Keratinocyte (primary cell): Measurements from ENCODE around the gene RBPJ. TPM values are rescaled to one million over a fixed set of nuclear protein-coding genes. Genes with fewer than 3 reads are reported as not detected.

ENCODE experiments used
- DNase-seq: peaks from one replicate; pipeline ENCODE4 v3.0.0-alpha.2; 2011; ENCODE audit warnings: low read depth, missing footprints, low spot score
- FAIRE-seq: peaks from 2 replicates; lab custom pipeline; 2011; peaks lifted over from hg19 to GRCh38; lab: Jason Lieb, UNC
- H2AFZ ChIP-seq: 2 replicates; pipeline ENCODE4 v1.6.0; 2012; ENCODE audit warnings: low read length, control low read depth, inconsistent platforms; ENCODE audit not compliant: control insufficient read depth
- H3K27ac ChIP-seq: 2 replicates; pipeline ENCODE4 v1.5.1; 2011; ENCODE audit warnings: low read length; ENCODE audit not compliant: control insufficient read depth, insufficient read depth
- H3K27me3 ChIP-seq: 3 replicates; pipeline ENCODE4 v1.6.0; 2011; ENCODE audit warnings: low read length; ENCODE audit not compliant: control insufficient read depth, insufficient read depth; ENCODE audit errors: extremely low read depth
- H3K36me3 ChIP-seq, 2 experiments: 2 replicates in 1 of 2; 3 replicates in 1 of 2; pipeline ENCODE4 v1.5.1; 2011; ENCODE audit warnings: low read length in 2 of 2, mild to moderate bottlenecking in 1 of 2; ENCODE audit not compliant: control insufficient read depth in 2 of 2, insufficient read depth in 2 of 2; ENCODE audit errors: extremely low read depth in 1 of 2
- H3K4me1 ChIP-seq: 3 replicates; pipeline ENCODE4 v1.5.1; 2011; ENCODE audit warnings: low read length; ENCODE audit not compliant: control insufficient read depth, insufficient read depth; ENCODE audit errors: extremely low read depth
- H3K4me2 ChIP-seq: 3 replicates; pipeline ENCODE4 v1.6.0; 2011; ENCODE audit warnings: low read depth, low read length; ENCODE audit not compliant: control insufficient read depth, insufficient read depth; ENCODE audit errors: extremely low read depth
- H3K4me3 ChIP-seq, 3 experiments: fragments of 200-600 bp in 1 of 3; sonication (generic) in 1 of 3; 2 replicates in 2 of 3; 3 replicates in 1 of 3; pipeline ENCODE4 v1.5.1; 2011 to 2016; ENCODE audit warnings: low read length in 3 of 3, mild to moderate bottlenecking in 3 of 3, control low read depth in 2 of 3, inconsistent platforms in 1 of 3, low read depth in 1 of 3, mixed read lengths in 1 of 3, mixed run types in 1 of 3, moderate library complexity in 1 of 3; ENCODE audit not compliant: control insufficient read depth in 2 of 3, insufficient read depth in 2 of 3; ENCODE audit errors: extremely low read depth in 1 of 3
- H3K79me2 ChIP-seq: 2 replicates; pipeline ENCODE4 v1.6.0; 2012; ENCODE audit warnings: low read length; ENCODE audit not compliant: control insufficient read depth, insufficient read depth
- H3K9ac ChIP-seq: 3 replicates; pipeline ENCODE4 v1.6.0; 2011; ENCODE audit warnings: low read length; ENCODE audit not compliant: control insufficient read depth, insufficient read depth; ENCODE audit errors: extremely low read depth
- H3K9me1 ChIP-seq: 3 replicates; pipeline ENCODE4 v1.6.0; 2011; ENCODE audit warnings: low read length; ENCODE audit not compliant: control insufficient read depth, insufficient read depth; ENCODE audit errors: extremely low read depth
- H3K9me3 ChIP-seq: 2 replicates; pipeline ENCODE4 v1.5.1; 2012; ENCODE audit warnings: low read depth, low read length; ENCODE audit not compliant: control insufficient read depth
- H4K20me1 ChIP-seq: 3 replicates; pipeline ENCODE4 v1.6.0; 2011; ENCODE audit warnings: low read length; ENCODE audit not compliant: control insufficient read depth, insufficient read depth; ENCODE audit errors: extremely low read depth
- EZH2 ChIP-seq: IDR thresholded peaks from one replicate; pipeline ENCODE4 v1.6.1; 2012; ENCODE audit warnings: inconsistent platforms, mild to moderate bottlenecking, low read length, moderate library complexity
- dilution Hi-C: fragments of 300-500 bp; cut with MboI; formaldehyde crosslinking; loops from one replicate; pipeline ENCODE4 v1.7.0; 2020; ENCODE audit warnings: low sequenced_read_pairs; ENCODE audit not compliant: extremely low pct_ligation_motif_present
- polyA plus RNA-seq, 5 experiments: library from polyadenylated mRNA; depleted of rRNA in 3 of 5; stranded (reverse) in 3 of 5; stranded (forward) in 1 of 5; unstranded in 1 of 5; fragments of >200 nt; gene quantifications; 1 replicate in 1 of 5; 2 replicates in 3 of 5; 3 replicates in 1 of 5; pipeline versions ENCODE4 v1.2.1 to v1.2.3, GENCODE V29; 2011 to 2012; ENCODE audit warnings: missing spikeins in 2 of 5, low read depth in 1 of 5, low replicate concordance in 1 of 5
- TF ChIP-seq, protein P1 (sequence below), 3 experiments: IDR thresholded peaks in 1 of 3; conservative IDR thresholded peaks in 1 of 3; optimal IDR thresholded peaks in 1 of 3; 2 replicates in 2 of 3; 3 replicates in 1 of 3; pipeline versions ENCODE3 to v1.5.1; 2011; ENCODE audit warnings: low read length in 3 of 3, mild to moderate bottlenecking in 3 of 3, moderate library complexity in 2 of 3, control low read depth in 1 of 3, inconsistent platforms in 1 of 3; ENCODE audit not compliant: insufficient read depth in 2 of 3; ENCODE audit errors: extremely low read depth in 1 of 3

Gene RBPJ
- polyA plus RNA-seq, 1 donor (not counting 4 experiments of a cell fraction or from before 2014, with no cell fraction given): 38.0 TPM

- DNase-seq: no peak
- H3K4me2 ChIP-seq: no peak overlapping the region
- no peaks in the 10 kb centered on the region for H3K27me3 ChIP-seq
- TF ChIP-seq, protein P1, sequence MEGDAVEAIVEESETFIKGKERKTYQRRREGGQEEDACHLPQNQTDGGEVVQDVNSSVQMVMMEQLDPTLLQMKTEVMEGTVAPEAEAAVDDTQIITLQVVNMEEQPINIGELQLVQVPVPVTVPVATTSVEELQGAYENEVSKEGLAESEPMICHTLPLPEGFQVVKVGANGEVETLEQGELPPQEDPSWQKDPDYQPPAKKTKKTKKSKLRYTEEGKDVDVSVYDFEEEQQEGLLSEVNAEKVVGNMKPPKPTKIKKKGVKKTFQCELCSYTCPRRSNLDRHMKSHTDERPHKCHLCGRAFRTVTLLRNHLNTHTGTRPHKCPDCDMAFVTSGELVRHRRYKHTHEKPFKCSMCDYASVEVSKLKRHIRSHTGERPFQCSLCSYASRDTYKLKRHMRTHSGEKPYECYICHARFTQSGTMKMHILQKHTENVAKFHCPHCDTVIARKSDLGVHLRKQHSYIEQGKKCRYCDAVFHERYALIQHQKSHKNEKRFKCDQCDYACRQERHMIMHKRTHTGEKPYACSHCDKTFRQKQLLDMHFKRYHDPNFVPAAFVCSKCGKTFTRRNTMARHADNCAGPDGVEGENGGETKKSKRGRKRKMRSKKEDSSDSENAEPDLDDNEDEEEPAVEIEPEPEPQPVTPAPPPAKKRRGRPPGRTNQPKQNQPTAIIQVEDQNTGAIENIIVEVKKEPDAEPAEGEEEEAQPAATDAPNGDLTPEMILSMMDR (optimal IDR thresholded peaks at IDR 0.05 in 1 of 3, IDR thresholded peaks at IDR 0.05 in 1 of 3, conservative IDR thresholded peaks at IDR 0.05 in 1 of 3; ENCODE audit: extremely low read depth in 1 of 3, insufficient read depth in 2 of 3, low read length in 3 of 3): no peak
- no peak for TF ChIP-seq EZH2
- no peaks in the 10 kb centered on the region for H3K79me2 ChIP-seq
- dilution Hi-C loops: no loop called here
- no peaks in the 10 kb centered on the region for H3K4me1 ChIP-seq
- no peaks in the 10 kb centered on the region for H3K36me3 ChIP-seq
- no peak overlapping the region for H3K4me3 ChIP-seq
- no peak for FAIRE-seq
- H4K20me1 ChIP-seq: no peaks in the 10 kb centered on the region
- H2AFZ ChIP-seq: no peak overlapping the region
- H3K27ac ChIP-seq: no peak overlapping the region
- H3K9me1 ChIP-seq: no peaks in the 10 kb centered on the region
- H3K9ac ChIP-seq: no peak overlapping the region
- H3K9me3 ChIP-seq: no peaks in the 10 kb centered on the region
These were observed 153.1 kb downstream of the RBPJ start for GRCh38 chr4:26473893-26474292.

- Histone ChIP-seq H3K36me3 (no peaks in the 10 kb centered on the region), H3K9me3 (no peaks in the 10 kb centered on the region), H3K27ac (no peak overlapping the region), H3K9ac (no peak overlapping the region), H3K4me3 (no peak overlapping the region), H3K4me1 (no peaks in the 10 kb centered on the region), H3K27me3 (no peaks in the 10 kb centered on the region), H3K4me2 (no peak overlapping the region), H3K79me2 (no peaks in the 10 kb centered on the region), H3K9me1 (no peaks in the 10 kb centered on the region), H2AFZ (no peak overlapping the region), H4K20me1 (no peaks in the 10 kb centered on the region)
- dilution Hi-C loops: no loop called here
- DNase-seq (no peak), FAIRE-seq (no peak)
- no peak for TF ChIP-seq EZH2
- TF ChIP-seq, protein P1 (optimal IDR thresholded peaks at IDR 0.05 in 1 of 3, IDR thresholded peaks at IDR 0.05 in 1 of 3, conservative IDR thresholded peaks at IDR 0.05 in 1 of 3; ENCODE audit: extremely low read depth in 1 of 3, insufficient read depth in 2 of 3, low read length in 3 of 3): no peak
These were observed 153.7 kb downstream of the RBPJ start for GRCh38 chr4:26474551-26474950.
